Body of pancreas (tissue), 4 donors: ENCODE results near the gene PBXIP1.

Source experiments
- CTCF ChIP-seq, 7 experiments: fragments of 450-650 bp in 4 of 7; fragments of 200-600 bp in 3 of 7; sonication (generic) in 3 of 7; IDR thresholded peaks; one replicate each; pipeline ENCODE4 v1.5.1; 2016 to 2019; ENCODE audit warnings: antibody characterized with exemption in 7 of 7
- POLR2A ChIP-seq, 3 donors: fragments of 450-650 bp; IDR thresholded peaks; one replicate each; pipeline ENCODE4 v1.6.1; 2016; ENCODE audit warnings: antibody characterized with exemption in 3 of 3, mild to moderate bottlenecking in 2 of 3

DNA sequence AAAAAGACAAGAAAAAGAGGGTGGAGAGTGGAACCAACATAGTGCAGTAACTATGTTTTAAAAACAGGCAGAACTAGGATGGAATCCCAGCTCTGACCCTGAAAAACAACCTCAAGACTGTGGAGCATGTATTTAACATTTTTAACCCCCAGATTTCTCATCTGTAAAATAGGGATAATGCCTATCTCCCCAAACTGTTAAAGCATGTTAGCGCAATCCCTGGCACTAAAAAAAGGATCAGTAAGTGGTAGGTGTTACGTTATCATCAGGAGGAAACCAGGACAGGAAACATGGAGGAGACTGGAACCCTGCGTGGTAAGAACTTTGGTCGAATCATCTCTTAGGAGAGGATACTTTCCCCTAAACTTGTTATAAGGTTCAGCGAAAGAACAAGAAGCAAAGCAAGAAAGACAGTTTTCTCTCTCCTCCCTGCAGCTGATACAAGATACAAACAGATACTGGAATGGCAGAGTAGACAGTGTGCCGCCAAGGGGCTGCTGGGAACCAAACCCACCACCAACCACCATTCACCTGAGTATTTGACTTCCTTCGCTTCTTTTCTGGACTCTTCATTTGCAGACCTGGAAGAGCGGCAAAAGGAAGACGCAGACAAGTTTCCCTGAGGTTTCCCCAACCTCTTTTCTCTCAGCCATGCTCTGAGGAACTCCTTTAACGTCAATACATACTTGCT lies 4.7 kb upstream of the PBXIP1 start:
- TF ChIP-seq CTCF (IDR thresholded peaks at IDR 0.05) (no peak), POLR2A (IDR thresholded peaks at IDR 0.05) (no peak)
